Osteocyte (in vitro differentiated cells): Measurements from ENCODE around the gene ZC3H6. TPM values are rescaled to one million over a fixed set of nuclear protein-coding genes. Genes with fewer than 3 reads are reported as not detected.

ENCODE experiments used
- DNase-seq: peaks from one replicate; pipeline ENCODE4 v3.0.0; 2021; ENCODE audit warnings: mixed read lengths; ENCODE audit not compliant: unreplicated experiment; ENCODE audit errors: extremely low spot score
- H3K27ac Mint-ChIP-seq: one replicate; pipeline ENCODE4 v1.8.0; 2021; ENCODE audit warnings: mild to moderate bottlenecking, mixed read lengths; ENCODE audit not compliant: unreplicated experiment
- H3K27me3 Mint-ChIP-seq: one replicate; pipeline ENCODE4 v1.8.0; 2021; ENCODE audit warnings: mixed read lengths; ENCODE audit not compliant: unreplicated experiment
- H3K36me3 Mint-ChIP-seq: one replicate; pipeline ENCODE4 v1.8.0; 2021; ENCODE audit warnings: mixed read lengths; ENCODE audit not compliant: unreplicated experiment
- H3K4me1 Mint-ChIP-seq: one replicate; pipeline ENCODE4 v1.8.0; 2021; ENCODE audit warnings: mixed read lengths; ENCODE audit not compliant: unreplicated experiment
- H3K4me3 Mint-ChIP-seq: one replicate; pipeline ENCODE4 v1.8.0; 2021; ENCODE audit warnings: mild to moderate bottlenecking, moderate library complexity, mixed read lengths; ENCODE audit not compliant: unreplicated experiment
- H3K9me3 Mint-ChIP-seq: one replicate; pipeline ENCODE4 v1.8.0; 2021; ENCODE audit warnings: mixed read lengths; ENCODE audit not compliant: unreplicated experiment
- total RNA-seq: library from RNA; stranded (reverse); gene quantifications from 2 replicates; pipeline ENCODE4 v1.2.1, GENCODE V29; 2021
- TF ChIP-seq, protein P1 (sequence below): fragments of 200-600 bp; sonication (generic); IDR thresholded peaks from 2 replicates; pipeline ENCODE4 v1.5.0; 2021; ENCODE audit warnings: antibody characterized with exemption, mild to moderate bottlenecking, moderate library complexity

ZC3H6 gene
- total RNA-seq, 1 donor from 2014 or later = 8.2 TPM

GRCh38 chr2:112301973-112302372 lies 26.6 kb downstream of the ZC3H6 start:
- no peak for DNase-seq
- no peaks in the 10 kb centered on the region for H3K27me3 Mint-ChIP-seq
- H3K27ac Mint-ChIP-seq = no peak overlapping the region
- peaks cover 33% of the 10 kb centered on the region for H3K36me3 Mint-ChIP-seq
- H3K4me3 Mint-ChIP-seq = no peak overlapping the region
- H3K9me3 Mint-ChIP-seq = no peaks in the 10 kb centered on the region
- peaks cover 9% of the 10 kb centered on the region for H3K4me1 Mint-ChIP-seq
- TF ChIP-seq, protein P1, sequence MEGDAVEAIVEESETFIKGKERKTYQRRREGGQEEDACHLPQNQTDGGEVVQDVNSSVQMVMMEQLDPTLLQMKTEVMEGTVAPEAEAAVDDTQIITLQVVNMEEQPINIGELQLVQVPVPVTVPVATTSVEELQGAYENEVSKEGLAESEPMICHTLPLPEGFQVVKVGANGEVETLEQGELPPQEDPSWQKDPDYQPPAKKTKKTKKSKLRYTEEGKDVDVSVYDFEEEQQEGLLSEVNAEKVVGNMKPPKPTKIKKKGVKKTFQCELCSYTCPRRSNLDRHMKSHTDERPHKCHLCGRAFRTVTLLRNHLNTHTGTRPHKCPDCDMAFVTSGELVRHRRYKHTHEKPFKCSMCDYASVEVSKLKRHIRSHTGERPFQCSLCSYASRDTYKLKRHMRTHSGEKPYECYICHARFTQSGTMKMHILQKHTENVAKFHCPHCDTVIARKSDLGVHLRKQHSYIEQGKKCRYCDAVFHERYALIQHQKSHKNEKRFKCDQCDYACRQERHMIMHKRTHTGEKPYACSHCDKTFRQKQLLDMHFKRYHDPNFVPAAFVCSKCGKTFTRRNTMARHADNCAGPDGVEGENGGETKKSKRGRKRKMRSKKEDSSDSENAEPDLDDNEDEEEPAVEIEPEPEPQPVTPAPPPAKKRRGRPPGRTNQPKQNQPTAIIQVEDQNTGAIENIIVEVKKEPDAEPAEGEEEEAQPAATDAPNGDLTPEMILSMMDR = no peak

DNA sequence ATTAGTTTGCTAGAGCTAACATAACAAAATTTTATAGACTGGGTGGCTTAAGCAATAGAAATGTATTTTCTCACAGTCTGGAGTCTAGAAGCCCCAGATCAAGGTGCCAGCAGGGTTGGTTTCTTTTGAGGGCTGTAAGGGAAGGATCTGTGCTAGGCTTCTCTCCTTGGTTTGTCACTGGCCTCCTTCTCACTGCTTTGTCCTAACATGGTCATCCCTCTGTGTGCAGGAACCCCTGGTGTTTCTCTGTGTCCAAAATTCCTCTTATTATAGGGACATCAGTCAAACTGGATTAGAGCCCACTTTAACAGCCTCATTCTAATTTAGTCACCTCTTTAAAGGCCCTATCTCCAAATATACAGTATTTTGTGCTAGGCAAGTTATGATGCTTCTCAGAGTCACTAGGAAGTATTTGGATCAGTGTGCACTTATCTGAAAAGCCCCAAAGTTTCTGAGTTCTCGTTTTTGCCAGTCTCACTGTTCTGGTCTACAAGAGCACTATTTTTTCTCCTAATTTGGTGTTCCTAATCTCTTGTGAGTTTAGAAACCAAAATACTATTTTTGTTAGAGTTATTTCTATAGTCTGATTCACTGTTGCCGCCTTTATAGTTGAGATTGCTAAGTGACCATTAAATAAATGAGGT lies 29.0 kb downstream of the ZC3H6 start:
- H3K4me3 Mint-ChIP-seq = no peak overlapping the region
- peaks cover 9% of the 10 kb centered on the region for H3K4me1 Mint-ChIP-seq
- H3K27me3 Mint-ChIP-seq = no peaks in the 10 kb centered on the region
- no peak for DNase-seq
- TF ChIP-seq, protein P1 = no peak
- no peaks in the 10 kb centered on the region for H3K9me3 Mint-ChIP-seq
- H3K27ac Mint-ChIP-seq = no peak overlapping the region
- H3K36me3 Mint-ChIP-seq = peaks cover 39% of the 10 kb centered on the region

- Mint-ChIP-seq H3K9me3 (no peaks in the 10 kb centered on the region), H3K27me3 (no peaks in the 10 kb centered on the region), H3K4me1 (peaks cover 9% of the 10 kb centered on the region), H3K36me3 (peaks cover 42% of the 10 kb centered on the region), H3K27ac (no peak overlapping the region), H3K4me3 (no peak overlapping the region)
- no peak for DNase-seq
- TF ChIP-seq, protein P1 = no peak
Measured at GRCh38 chr2:112305132-112305531, 29.7 kb downstream of the ZC3H6 start.

DNA sequence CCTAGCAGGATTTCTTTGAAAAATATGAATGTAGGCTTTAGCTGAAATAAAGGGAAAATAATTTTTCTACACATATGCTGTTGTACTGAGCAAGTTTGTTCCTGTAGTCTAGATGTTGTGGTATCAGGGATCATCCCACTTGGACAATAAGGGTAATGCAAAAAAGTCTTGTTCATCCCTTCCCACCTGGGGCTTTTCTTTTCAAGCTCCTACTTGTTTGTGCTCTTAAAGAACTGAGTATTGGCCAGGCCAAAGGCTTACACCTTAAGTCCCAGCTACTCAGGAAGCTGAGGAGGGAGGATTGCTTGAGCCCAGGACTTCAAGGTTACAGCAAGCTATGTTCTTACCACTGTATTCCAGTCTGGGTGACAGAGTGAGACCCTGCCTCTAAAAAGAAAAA lies 35.5 kb downstream of the ZC3H6 start:
- Mint-ChIP-seq H3K27ac (no peak overlapping the region), H3K27me3 (no peaks in the 10 kb centered on the region)
- TF ChIP-seq, protein P1 = no peak

GRCh38 chr2:112311932-112312331 lies 36.5 kb downstream of the ZC3H6 start:
- TF ChIP-seq, protein P1 = no peak
- Mint-ChIP-seq H3K36me3 (peaks cover 20% of the 10 kb centered on the region), H3K27me3 (no peaks in the 10 kb centered on the region), H3K9me3 (no peaks in the 10 kb centered on the region), H3K4me1 (peaks cover 2% of the 10 kb centered on the region), H3K27ac (no peak overlapping the region), H3K4me3 (no peak overlapping the region)
- DNase-seq = no peak

More for the DNA sequence above, 35.5 kb downstream of the ZC3H6 start:
- H3K4me3 Mint-ChIP-seq = no peak overlapping the region
- peaks cover 21% of the 10 kb centered on the region for H3K36me3 Mint-ChIP-seq
- no peak for DNase-seq
- no peaks in the 10 kb centered on the region for H3K9me3 Mint-ChIP-seq
- H3K4me1 Mint-ChIP-seq = no peaks in the 10 kb centered on the region
